Measurements from ENCODE around the gene HPCAL1. TPM values are rescaled to one million over a fixed set of nuclear protein-coding genes. Genes with fewer than 3 reads are reported as not detected.

Gene HPCAL1
- total and polyA plus RNA-seq, 4 donors: 28.2 to 159 (median 95.0) TPM

- Histone ChIP-seq H3K27me3 (ENCODE audit: control insufficient read depth, insufficient read depth, low read length) (no peaks in the 10 kb centered on the region), H3K27ac (ENCODE audit: low read depth, low read length) (no peak overlapping the region), H3K36me3 (ENCODE audit: control insufficient read depth, insufficient read depth, low read length) (peaks cover 3% of the 10 kb centered on the region), H3K9me3 (ENCODE audit: control insufficient read depth, insufficient read depth, low read length) (no peaks in the 10 kb centered on the region), H3K4me1 (ENCODE audit: control insufficient read depth, insufficient read depth, low read length) (peaks cover 71% of the 10 kb centered on the region), H3K4me3 (ENCODE audit: low read depth, low read length) (no peak overlapping the region)
- peak in 2 of 6 donors; percentile 55 to 83 for DNase-seq (ENCODE audit: low read depth in 4 of 6, low spot score in 6 of 6)
- WGBS (ENCODE audit: insufficient coverage): 94% methylated on average over 2 of the region's 3 CpGs
Observed at GRCh38 chr2:10412380-10412779, 109.7 kb downstream of the HPCAL1 start.

- Histone ChIP-seq H3K4me1 (ENCODE audit: control insufficient read depth, insufficient read depth, low read length) (peaks cover 65% of the 10 kb centered on the region), H3K9me3 (ENCODE audit: control insufficient read depth, insufficient read depth, low read length) (no peaks in the 10 kb centered on the region), H3K36me3 (ENCODE audit: control insufficient read depth, insufficient read depth, low read length) (peaks cover 3% of the 10 kb centered on the region), H3K27me3 (ENCODE audit: control insufficient read depth, insufficient read depth, low read length) (no peaks in the 10 kb centered on the region), H3K27ac (ENCODE audit: low read depth, low read length) (no peak overlapping the region), H3K4me3 (ENCODE audit: low read depth, low read length) (no peak overlapping the region)
- WGBS (ENCODE audit: insufficient coverage): 80% methylated on average over 2 of the region's 10 CpGs
- no peak for DNase-seq (ENCODE audit: low read depth in 4 of 6, low spot score in 6 of 6)
Observed at GRCh38 chr2:10413503-10413902, 110.8 kb downstream of the HPCAL1 start.

DNA sequence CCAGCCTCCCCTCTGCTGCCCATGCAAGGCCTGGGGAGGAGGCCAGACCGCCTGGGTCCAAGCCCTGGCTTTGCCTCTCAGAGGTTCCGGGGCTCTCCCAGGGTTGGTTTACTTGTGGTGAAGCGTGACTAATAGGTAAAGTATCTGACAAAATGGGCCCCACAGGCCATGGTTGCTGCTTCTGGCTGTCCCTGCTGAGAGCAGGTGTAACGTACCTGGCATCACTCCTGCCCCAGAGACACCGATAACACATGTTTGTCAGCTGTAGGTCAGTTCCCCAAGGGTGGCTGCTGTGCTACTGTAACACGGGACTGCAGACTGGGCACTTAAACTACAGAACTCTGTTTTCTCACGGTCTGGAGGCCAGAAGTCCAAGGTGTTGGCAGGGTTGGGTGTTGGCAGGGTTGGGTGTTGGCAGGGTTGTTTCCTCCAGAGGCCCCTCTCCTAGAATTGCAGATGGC, 111.3 kb downstream of the HPCAL1 start:
- 57% methylated on average over 7 of the region's 7 CpGs for WGBS (ENCODE audit: insufficient coverage)

DNA sequence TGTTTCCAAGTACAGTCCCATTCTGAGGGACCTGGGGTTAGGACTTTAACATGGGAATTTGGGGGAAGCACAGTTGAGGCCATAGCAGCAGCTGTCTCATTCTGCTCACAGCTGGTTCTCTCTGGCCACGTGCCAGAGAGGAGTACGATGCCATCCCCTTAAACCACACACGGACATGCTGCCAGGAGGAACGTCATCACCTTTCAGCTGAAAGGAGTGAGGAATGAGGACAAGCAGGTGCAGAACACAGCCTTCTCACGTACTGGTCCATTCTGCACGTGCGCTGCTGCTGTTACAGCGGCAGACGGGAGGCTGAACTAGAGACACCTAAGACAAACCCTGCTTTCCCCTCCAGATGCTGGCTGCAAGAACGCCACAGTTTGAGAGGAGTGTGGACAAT, 111.9 kb downstream of the HPCAL1 start:
- H3K4me1 ChIP-seq (ENCODE audit: control insufficient read depth, insufficient read depth, low read length): peaks cover 57% of the 10 kb centered on the region
- H3K36me3 ChIP-seq (ENCODE audit: control insufficient read depth, insufficient read depth, low read length): peaks cover 6% of the 10 kb centered on the region
- no peak overlapping the region for H3K27ac ChIP-seq (ENCODE audit: low read depth, low read length)
- no peaks in the 10 kb centered on the region for H3K27me3 ChIP-seq (ENCODE audit: control insufficient read depth, insufficient read depth, low read length)
- DNase-seq (ENCODE audit: low read depth in 4 of 6, low spot score in 6 of 6): peak in 2 of 6 donors; percentile 64 to 83
- no peaks in the 10 kb centered on the region for H3K9me3 ChIP-seq (ENCODE audit: control insufficient read depth, insufficient read depth, low read length)
- 35% methylated on average over 4 of the region's 10 CpGs for WGBS (ENCODE audit: insufficient coverage)
- no peak overlapping the region for H3K4me3 ChIP-seq (ENCODE audit: low read depth, low read length)

More for the DNA sequence above, 111.3 kb downstream of the HPCAL1 start:
- Histone ChIP-seq H3K27ac (ENCODE audit: low read depth, low read length) (no peak overlapping the region), H3K36me3 (ENCODE audit: control insufficient read depth, insufficient read depth, low read length) (peaks cover 3% of the 10 kb centered on the region), H3K4me1 (ENCODE audit: control insufficient read depth, insufficient read depth, low read length) (peaks cover 63% of the 10 kb centered on the region), H3K9me3 (ENCODE audit: control insufficient read depth, insufficient read depth, low read length) (no peaks in the 10 kb centered on the region), H3K4me3 (ENCODE audit: low read depth, low read length) (no peak overlapping the region), H3K27me3 (ENCODE audit: control insufficient read depth, insufficient read depth, low read length) (no peaks in the 10 kb centered on the region)
- DNase-seq (ENCODE audit: low read depth in 4 of 6, low spot score in 6 of 6): peak in 1 of 6 donors; percentile 69

DNA sequence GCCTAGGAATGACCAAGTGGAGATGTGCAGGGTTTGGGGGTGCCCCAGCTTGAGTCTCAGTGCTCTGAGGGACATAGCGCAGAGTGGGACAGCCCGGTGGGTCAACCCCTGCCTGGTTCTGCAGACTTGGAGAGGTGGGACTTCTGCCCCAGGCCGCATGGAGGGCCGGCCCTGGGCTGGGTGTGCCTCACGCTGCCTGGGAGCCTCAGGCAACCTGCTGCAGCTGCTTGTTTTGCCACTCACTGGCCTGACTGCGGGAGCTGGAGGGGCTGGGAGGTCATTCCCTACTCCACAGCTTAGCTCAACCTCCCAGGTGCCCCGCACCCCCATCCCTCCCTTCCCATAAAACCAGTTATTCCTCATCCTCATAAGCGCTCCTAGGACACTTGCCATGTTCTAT, 112.3 kb downstream of the HPCAL1 start:
- whole genome bisulfite sequencing (ENCODE audit: insufficient coverage): 89% methylated on average over 8 of the region's 8 CpGs
- H3K4me1 ChIP-seq (ENCODE audit: control insufficient read depth, insufficient read depth, low read length): peaks cover 53% of the 10 kb centered on the region
- H3K36me3 ChIP-seq (ENCODE audit: control insufficient read depth, insufficient read depth, low read length): peaks cover 10% of the 10 kb centered on the region
- no peak overlapping the region for H3K4me3 ChIP-seq (ENCODE audit: low read depth, low read length)
- H3K27ac ChIP-seq (ENCODE audit: low read depth, low read length): no peak overlapping the region
- H3K27me3 ChIP-seq (ENCODE audit: control insufficient read depth, insufficient read depth, low read length): no peaks in the 10 kb centered on the region
- no peaks in the 10 kb centered on the region for H3K9me3 ChIP-seq (ENCODE audit: control insufficient read depth, insufficient read depth, low read length)
- no peak for DNase-seq (ENCODE audit: low read depth in 4 of 6, low spot score in 6 of 6)

DNA sequence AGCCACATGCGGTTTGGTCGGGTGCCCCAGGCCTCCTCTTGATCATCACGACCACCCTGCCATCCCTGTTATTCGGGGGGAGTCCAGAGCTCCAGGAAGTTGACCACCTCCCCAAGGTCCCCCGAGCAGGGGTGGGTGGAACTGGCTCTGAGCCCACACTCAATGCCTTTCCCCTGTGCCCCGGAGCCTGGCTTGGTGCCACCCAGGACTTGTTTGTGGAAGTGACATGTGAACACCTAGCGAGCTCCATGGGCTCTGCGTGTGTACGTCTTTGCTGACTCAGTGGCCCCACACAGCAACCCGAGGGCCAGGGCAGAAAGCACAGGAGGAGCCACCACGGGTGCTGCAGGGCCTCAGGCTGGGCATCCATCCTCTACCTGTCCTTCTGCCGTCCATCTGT, 112.9 kb downstream of the HPCAL1 start:
- no peaks in the 10 kb centered on the region for H3K9me3 ChIP-seq (ENCODE audit: control insufficient read depth, insufficient read depth, low read length)
- H3K4me3 ChIP-seq (ENCODE audit: low read depth, low read length): no peak overlapping the region
- 78% methylated on average over 11 of the region's 12 CpGs for WGBS (ENCODE audit: insufficient coverage)
- H3K4me1 ChIP-seq (ENCODE audit: control insufficient read depth, insufficient read depth, low read length): peaks cover 48% of the 10 kb centered on the region
- no peaks in the 10 kb centered on the region for H3K27me3 ChIP-seq (ENCODE audit: control insufficient read depth, insufficient read depth, low read length)
- H3K27ac ChIP-seq (ENCODE audit: low read depth, low read length): no peak overlapping the region
- H3K36me3 ChIP-seq (ENCODE audit: control insufficient read depth, insufficient read depth, low read length): peaks cover 14% of the 10 kb centered on the region
- no peak for DNase-seq (ENCODE audit: low read depth in 4 of 6, low spot score in 6 of 6)

DNA sequence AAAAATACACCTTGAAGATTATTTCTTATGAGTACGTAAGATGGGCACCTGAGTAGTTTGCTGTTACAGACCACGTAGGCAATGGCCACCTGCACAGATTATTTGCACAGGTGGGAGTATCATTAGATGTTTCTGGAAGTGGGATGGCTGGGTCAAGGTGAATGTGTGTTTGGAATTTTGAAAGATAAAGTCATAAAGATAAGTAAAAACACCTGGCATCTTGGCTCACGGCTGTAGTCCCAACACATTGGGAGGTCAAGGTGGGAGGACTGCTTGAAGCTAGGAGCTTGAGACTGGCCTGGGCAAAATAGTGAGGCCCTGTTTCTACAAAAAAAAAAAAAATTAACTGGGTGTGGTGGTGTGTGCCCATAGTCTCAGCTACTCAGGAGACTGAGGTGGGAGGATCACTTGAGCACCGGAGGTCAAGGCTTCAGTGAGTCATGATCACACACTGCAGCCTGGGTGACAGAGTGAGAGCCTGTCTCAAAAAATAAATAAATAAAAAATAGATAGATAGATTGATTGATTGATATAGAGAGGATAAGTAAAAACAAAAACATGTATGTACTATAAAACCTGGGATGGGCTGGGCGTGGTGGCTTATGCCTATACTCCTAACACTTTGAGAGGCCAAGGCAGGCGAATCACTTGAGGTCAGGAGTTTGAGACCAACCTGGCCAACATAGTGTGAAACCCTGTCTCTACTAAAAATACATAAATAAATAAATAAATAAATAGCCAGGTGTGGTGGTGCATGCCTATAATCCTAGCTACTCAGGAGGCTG, 115.0 kb downstream of the HPCAL1 start:
- H3K4me1 ChIP-seq (ENCODE audit: control insufficient read depth, insufficient read depth, low read length): peaks cover 28% of the 10 kb centered on the region
- H3K4me3 ChIP-seq (ENCODE audit: low read depth, low read length): no peak overlapping the region
- H3K9me3 ChIP-seq (ENCODE audit: control insufficient read depth, insufficient read depth, low read length): no peaks in the 10 kb centered on the region
- peaks cover 27% of the 10 kb centered on the region for H3K36me3 ChIP-seq (ENCODE audit: control insufficient read depth, insufficient read depth, low read length)
- H3K27ac ChIP-seq (ENCODE audit: low read depth, low read length): no peak overlapping the region
- no peak for DNase-seq (ENCODE audit: low read depth in 4 of 6, low spot score in 6 of 6)
- 97% methylated on average over 3 of the region's 6 CpGs for WGBS (ENCODE audit: insufficient coverage)
- no peaks in the 10 kb centered on the region for H3K27me3 ChIP-seq (ENCODE audit: control insufficient read depth, insufficient read depth, low read length)

DNA sequence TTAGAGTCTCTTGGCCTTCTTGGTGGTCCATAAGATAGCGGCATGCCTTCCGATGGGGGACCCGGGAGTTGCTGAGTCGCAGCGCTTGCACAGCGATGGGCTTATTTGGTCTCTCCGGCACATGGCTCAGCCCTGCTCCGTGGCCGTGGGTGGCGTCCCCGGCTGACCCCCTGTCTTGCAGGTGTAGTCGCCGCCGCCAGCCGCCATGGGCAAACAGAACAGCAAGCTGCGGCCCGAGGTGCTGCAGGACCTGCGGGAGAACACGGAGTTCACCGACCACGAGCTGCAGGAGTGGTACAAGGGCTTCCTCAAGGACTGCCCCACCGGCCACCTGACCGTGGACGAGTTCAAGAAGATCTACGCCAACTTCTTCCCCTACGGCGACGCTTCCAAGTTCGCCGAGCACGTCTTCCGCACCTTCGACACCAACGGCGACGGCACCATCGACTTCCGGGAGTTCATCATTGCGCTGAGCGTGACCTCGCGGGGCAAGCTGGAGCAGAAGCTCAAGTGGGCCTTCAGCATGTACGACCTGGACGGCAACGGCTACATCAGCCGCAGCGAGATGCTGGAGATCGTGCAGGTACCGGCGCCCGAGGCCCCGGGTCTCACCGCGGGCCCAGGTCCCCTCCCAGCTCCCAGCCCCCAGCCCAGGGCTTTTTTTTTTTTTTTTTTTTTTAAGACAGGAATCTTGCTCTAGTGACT, 117.0 kb downstream of the HPCAL1 start:
- no peaks in the 10 kb centered on the region for H3K27me3 ChIP-seq (ENCODE audit: control insufficient read depth, insufficient read depth, low read length)
- H3K4me1 ChIP-seq (ENCODE audit: control insufficient read depth, insufficient read depth, low read length): peaks cover 10% of the 10 kb centered on the region
- no peak for DNase-seq (ENCODE audit: low read depth in 4 of 6, low spot score in 6 of 6)
- 95% methylated on average over 46 of the region's 54 CpGs for WGBS (ENCODE audit: insufficient coverage)
- peaks cover 43% of the 10 kb centered on the region for H3K36me3 ChIP-seq (ENCODE audit: control insufficient read depth, insufficient read depth, low read length)
- H3K27ac ChIP-seq (ENCODE audit: low read depth, low read length): no peak overlapping the region
- no peak overlapping the region for H3K4me3 ChIP-seq (ENCODE audit: low read depth, low read length)
- H3K9me3 ChIP-seq (ENCODE audit: control insufficient read depth, insufficient read depth, low read length): no peaks in the 10 kb centered on the region

DNA sequence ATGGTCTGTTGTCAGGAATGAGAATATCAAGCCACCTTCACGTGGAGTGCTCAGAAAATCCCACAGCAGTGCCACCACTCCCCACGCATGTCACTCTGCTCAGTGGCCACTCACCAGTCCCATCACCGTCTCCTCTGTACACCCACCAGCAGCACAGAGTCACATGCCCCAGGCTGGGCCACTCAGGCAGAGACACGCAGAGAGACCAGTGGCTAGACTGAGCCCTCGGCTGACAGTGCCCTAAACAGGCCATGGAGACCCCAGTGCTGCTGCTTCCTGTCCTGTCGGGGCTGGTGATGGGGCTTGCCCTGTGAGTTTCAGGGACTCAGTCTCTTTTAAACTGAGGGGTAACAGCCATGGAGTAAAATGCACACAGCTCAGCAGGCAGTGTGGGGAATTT, 119.5 kb downstream of the HPCAL1 start:
- Histone ChIP-seq H3K9me3 (ENCODE audit: control insufficient read depth, insufficient read depth, low read length) (no peaks in the 10 kb centered on the region), H3K27me3 (ENCODE audit: control insufficient read depth, insufficient read depth, low read length) (no peaks in the 10 kb centered on the region), H3K36me3 (ENCODE audit: control insufficient read depth, insufficient read depth, low read length) (peaks cover 62% of the 10 kb centered on the region), H3K4me1 (ENCODE audit: control insufficient read depth, insufficient read depth, low read length) (peaks cover 23% of the 10 kb centered on the region), H3K27ac (ENCODE audit: low read depth, low read length) (no peak overlapping the region), H3K4me3 (ENCODE audit: low read depth, low read length) (no peak overlapping the region)
- no peak for DNase-seq (ENCODE audit: low read depth in 4 of 6, low spot score in 6 of 6)
- 79% methylated on average over 6 of the region's 6 CpGs for WGBS (ENCODE audit: insufficient coverage)

Data from spinal cord (tissue), 10 donors.